SK-N-SH (cell line): ENCODE results near the gene PEX12. TPM values are rescaled to one million over a fixed set of nuclear protein-coding genes. Genes with fewer than 3 reads are reported as not detected.

ENCODE experiments used
- CTCF ChIA-PET: fragments of 300-600, 350-600 bp; formaldehyde crosslinking; extraction: SDS; loops from one replicate; lab custom pipeline; 2021; lab: Yijun Ruan, JAX
- POLR2A ChIA-PET: fragments of 350-600 bp; sonication (Branson Sonifier 250); formaldehyde crosslinking; extraction: SDS; loops from one replicate; lab custom pipeline; 2020; ENCODE audit warnings: antibody characterized with exemption, inconsistent platforms; lab: Yijun Ruan, JAX
- DNase-seq: peaks from one replicate; pipeline ENCODE4 v3.0.0; 2012
- H2AFZ ChIP-seq: fragments of 200-600 bp; sonication (generic); 2 replicates; pipeline ENCODE4 v1.8.1; 2016; ENCODE audit warnings: antibody characterized with exemption, mild to moderate bottlenecking, low read depth
- H3F3A ChIP-seq: fragments of 200-600 bp; sonication (generic); replicated peaks from 2 replicates; pipeline ENCODE3; 2016; ENCODE audit warnings: antibody characterized with exemption, mild to moderate bottlenecking; ENCODE audit not compliant: insufficient read depth
- H3K27ac ChIP-seq, 2 experiments: fragments of 200-500 bp in 1 of 2; fragments of 200-600 bp in 1 of 2; sonication (Bioruptor generic) in 1 of 2; sonication (generic), shearing (Covaris generic) in 1 of 2; 2 replicates each; pipeline versions ENCODE4 v1.5.1 to v1.6.1; 2014 to 2016; ENCODE audit warnings: low read depth in 2 of 2, inconsistent platforms in 1 of 2, low read length in 1 of 2, mild to moderate bottlenecking in 1 of 2, mixed read lengths in 1 of 2
- H3K27me3 ChIP-seq: fragments of 200-600 bp; sonication (generic), shearing (Covaris generic); 2 replicates; pipeline ENCODE4 v1.6.1; 2016; ENCODE audit warnings: mixed run types; ENCODE audit not compliant: insufficient read depth
- H3K36me3 ChIP-seq, 2 experiments: fragments of 200-500 bp in 1 of 2; fragments of 200-600 bp in 1 of 2; sonication (Bioruptor generic) in 1 of 2; sonication (generic) in 1 of 2; replicated peaks in 1 of 2; 2 replicates each; pipeline versions ENCODE3 to v1.5.1; 2014 to 2016; ENCODE audit warnings: low read length in 1 of 2, mild to moderate bottlenecking in 1 of 2; ENCODE audit not compliant: insufficient read depth in 2 of 2, control insufficient read depth in 1 of 2
- H3K4me1 ChIP-seq, 2 experiments: fragments of 200-500 bp in 1 of 2; fragments of 200-600 bp in 1 of 2; sonication (Bioruptor generic) in 1 of 2; sonication (generic), shearing (Covaris generic) in 1 of 2; 2 replicates each; pipeline versions ENCODE4 v1.5.1 to v1.6.1; 2014 to 2016; ENCODE audit warnings: low read depth in 1 of 2, low read length in 1 of 2, mixed run types in 1 of 2; ENCODE audit not compliant: insufficient read depth in 2 of 2, control insufficient read depth in 1 of 2
- H3K4me2 ChIP-seq: fragments of 200-600 bp; sonication (generic), shearing (Covaris generic); 2 replicates; pipeline ENCODE4 v1.6.1; 2017; ENCODE audit warnings: mixed run types
- H3K4me3 ChIP-seq, 2 experiments: fragments of 200-500 bp in 1 of 2; fragments of 200-600 bp in 1 of 2; sonication (Bioruptor generic) in 1 of 2; sonication (generic), shearing (Covaris generic) in 1 of 2; 2 replicates each; pipeline versions ENCODE4 v1.5.1 to v1.8.1; 2014 to 2016; ENCODE audit warnings: low read depth in 2 of 2, inconsistent platforms in 1 of 2, low read length in 1 of 2, mild to moderate bottlenecking in 1 of 2, mixed read lengths in 1 of 2, moderate library complexity in 1 of 2
- H3K79me2 ChIP-seq: fragments of 200-600 bp; sonication (generic); 2 replicates; pipeline ENCODE4 v1.8.1; 2017; ENCODE audit warnings: mild to moderate bottlenecking; ENCODE audit not compliant: insufficient read depth
- H3K9ac ChIP-seq: fragments of 200-600 bp; sonication (generic); 2 replicates; pipeline ENCODE4 v1.6.1; 2017; ENCODE audit warnings: mixed run types
- H3K9me2 ChIP-seq: fragments of 200-600 bp; sonication (generic); 2 replicates; pipeline ENCODE4 v1.6.1; 2017; ENCODE audit warnings: mixed run types
- H3K9me3 ChIP-seq: fragments of 200-600 bp; sonication (generic); 2 replicates; pipeline ENCODE4 v1.6.1; 2017; ENCODE audit warnings: mixed run types, mild to moderate bottlenecking, moderate library complexity
- H4K20me1 ChIP-seq: fragments of 200-600 bp; sonication (generic); 2 replicates; pipeline ENCODE4 v1.6.1; 2017; ENCODE audit warnings: mild to moderate bottlenecking, mixed run types; ENCODE audit not compliant: insufficient read depth
- CHD2 ChIP-seq: fragments of 150-350 bp; IDR thresholded peaks from 2 replicates; pipeline ENCODE4 v1.6.1; 2018; ENCODE audit warnings: low read length; ENCODE audit not compliant: partially characterized antibody
- EP300 ChIP-seq, 2 experiments: IDR thresholded peaks; 2 replicates each; pipeline versions ENCODE4 v1.4.0 to v1.6.1; 2012; ENCODE audit warnings: borderline replicate concordance in 1 of 2, low read depth in 1 of 2, low read length in 1 of 2
- EZH2phosphoT487 ChIP-seq: fragments of 200-600 bp; sonication (generic); IDR thresholded peaks from 2 replicates; pipeline ENCODE4 v1.6.1; 2017; ENCODE audit warnings: low read depth, mixed run types, mild to moderate bottlenecking, antibody characterized with exemption, moderate library complexity, borderline replicate concordance
- FOSL2 ChIP-seq: IDR thresholded peaks from 2 replicates; pipeline ENCODE4 v1.4.0; 2012; ENCODE audit warnings: low read depth, mild to moderate bottlenecking, moderate library complexity, borderline replicate concordance
- FOXJ3 ChIP-seq: sonication (generic); formaldehyde crosslinking; IDR thresholded peaks from 2 replicates; pipeline ENCODE4 v1.5.1; 2020; ENCODE audit warnings: mild to moderate bottlenecking, missing genetic modification reagents
- FOXM1 ChIP-seq: IDR thresholded peaks from 2 replicates; pipeline ENCODE4 v1.4.0; 2012; ENCODE audit warnings: low read depth, mild to moderate bottlenecking
- GABPA ChIP-seq: IDR thresholded peaks from 2 replicates; pipeline ENCODE4 v1.4.0; 2012; ENCODE audit warnings: low read depth, mild to moderate bottlenecking
- GATA2 ChIP-seq: sonication (generic); formaldehyde crosslinking; IDR thresholded peaks from 2 replicates; pipeline ENCODE4 v1.5.0; 2020; ENCODE audit warnings: mild to moderate bottlenecking, missing genetic modification reagents
- JUND ChIP-seq: IDR thresholded peaks from 2 replicates; pipeline ENCODE4 v1.4.0; 2012
- NFIC ChIP-seq: IDR thresholded peaks from 2 replicates; pipeline ENCODE4 v1.4.0; 2012; ENCODE audit warnings: borderline replicate concordance
- NRF1 ChIP-seq: IDR thresholded peaks from 2 replicates; pipeline ENCODE4 v1.6.1; 2012; ENCODE audit warnings: low read depth, mild to moderate bottlenecking, low read length
- POLR2AphosphoS5 ChIP-seq: IDR thresholded peaks from 2 replicates; pipeline ENCODE4 v1.6.1; 2012; ENCODE audit warnings: low read depth, low read length
- RCOR1 ChIP-seq: fragments of 150-350 bp; IDR thresholded peaks from 2 replicates; pipeline ENCODE4 v1.6.1; 2017; ENCODE audit warnings: antibody characterized with exemption, low read length
- RXRA ChIP-seq: IDR thresholded peaks from 2 replicates; pipeline ENCODE4 v1.4.0; 2012; ENCODE audit warnings: low read depth, mild to moderate bottlenecking, borderline replicate concordance
- TEAD4 ChIP-seq: IDR thresholded peaks from 2 replicates; pipeline ENCODE4 v1.4.0; 2012; ENCODE audit warnings: mild to moderate bottlenecking, borderline replicate concordance; ENCODE audit not compliant: insufficient read depth
- USF2 ChIP-seq: fragments of 150-350 bp; IDR thresholded peaks from 2 replicates; pipeline ENCODE4 v1.6.1; 2017; ENCODE audit warnings: antibody characterized with exemption, low read length, low read depth, borderline replicate concordance
- polyA plus RNA-seq, 3 experiments: library from polyadenylated mRNA; depleted of rRNA; stranded (reverse); fragments of >200 nt; gene quantifications; 2 replicates each; pipeline ENCODE4 v1.2.3, GENCODE V29; 2012
- TF ChIP-seq, protein P1 (sequence below): fragments of 150-350 bp; IDR thresholded peaks from 2 replicates; pipeline ENCODE4 v1.6.1; 2016; ENCODE audit warnings: mild to moderate bottlenecking, low read depth, low read length
- TF ChIP-seq, protein P2 (sequence below): IDR thresholded peaks from 2 replicates; pipeline ENCODE4 v1.4.0; 2012; ENCODE audit warnings: low read depth, borderline replicate concordance
- TF ChIP-seq, protein P3 (sequence below): IDR thresholded peaks from 2 replicates; pipeline ENCODE4; 2012
- TF ChIP-seq, protein P4 (sequence below): IDR thresholded peaks from 2 replicates; pipeline ENCODE4 v1.4.0; 2012; ENCODE audit warnings: low read depth, borderline replicate concordance

PEX12 gene
- polyA plus RNA-seq, 1 of the 3 experiments (the other 2 are of a cell fraction), result 4.3 TPM

DNA sequence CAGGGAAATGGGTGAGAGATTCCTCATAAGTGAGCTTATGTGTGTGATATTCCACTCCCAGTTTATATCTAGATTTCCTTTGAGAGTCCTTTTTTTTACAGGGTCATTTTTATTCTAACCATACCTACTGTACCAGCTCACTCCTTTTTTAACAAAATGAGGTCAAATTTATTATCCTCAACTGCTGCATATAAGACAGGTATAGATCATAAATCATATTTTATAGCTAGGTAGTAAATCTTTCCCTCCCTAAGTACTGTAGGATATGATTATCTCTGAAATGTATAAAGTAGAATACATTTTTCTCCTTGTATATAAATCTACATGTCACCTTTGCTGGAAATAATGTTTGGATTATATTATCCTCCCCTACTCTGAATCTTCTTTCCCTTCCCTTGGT is 40.3 kb upstream of the PEX12 start:
- Histone ChIP-seq H3K4me3 (no peak overlapping the region), H3K27ac (no peak overlapping the region), H4K20me1 (peaks cover 6% of the 10 kb centered on the region), H3K4me1 (no peaks in the 10 kb centered on the region), H3K27me3 (no peaks in the 10 kb centered on the region), H3K4me2 (no peak overlapping the region), H3K9ac (no peak overlapping the region), H3K36me3 (peaks cover 39 to 49% of the 10 kb centered on the region in 2 experiments), H3F3A (peaks cover 4% of the 10 kb centered on the region), H3K79me2 (peaks cover 51% of the 10 kb centered on the region; the same call in 1 of the 2 replicates), H3K9me2 (no peaks in the 10 kb centered on the region), H3K9me3 (no peaks in the 10 kb centered on the region), H2AFZ (no peak overlapping the region)
- DNase-seq, result no peak
- ChIA-PET CTCF (interaction anchor here (0.6 to 5.1 kb wide), 6 partner anchors 10 to 145 kb away, joined by 3 to 41 read pairs (median 3); no protein-coding TSS in a partner anchor), POLR2A (no interaction called here)
- TF ChIP-seq FOSL2 (no peak), GABPA (no peak), USF2 (no peak), NFIC (no peak), POLR2AphosphoS5 (no peak), FOXJ3 (CRISPR knock-in tag) (no peak), GATA2 (no peak), FOXM1 (no peak), EP300 (IDR thresholded peaks at IDR 0.05; ENCODE audit: borderline replicate concordance in 1 of 2, low read depth in 1 of 2, low read length in 1 of 2) (no peak), RCOR1 (no peak), CHD2 (no peak), EZH2phosphoT487 (no peak), RXRA (no peak), TEAD4 (no peak), NRF1 (no peak), JUND (no peak)
- TF ChIP-seq, protein P1, sequence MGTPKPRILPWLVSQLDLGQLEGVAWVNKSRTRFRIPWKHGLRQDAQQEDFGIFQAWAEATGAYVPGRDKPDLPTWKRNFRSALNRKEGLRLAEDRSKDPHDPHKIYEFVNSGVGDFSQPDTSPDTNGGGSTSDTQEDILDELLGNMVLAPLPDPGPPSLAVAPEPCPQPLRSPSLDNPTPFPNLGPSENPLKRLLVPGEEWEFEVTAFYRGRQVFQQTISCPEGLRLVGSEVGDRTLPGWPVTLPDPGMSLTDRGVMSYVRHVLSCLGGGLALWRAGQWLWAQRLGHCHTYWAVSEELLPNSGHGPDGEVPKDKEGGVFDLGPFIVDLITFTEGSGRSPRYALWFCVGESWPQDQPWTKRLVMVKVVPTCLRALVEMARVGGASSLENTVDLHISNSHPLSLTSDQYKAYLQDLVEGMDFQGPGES, result no peak
- TF ChIP-seq, protein P2, sequence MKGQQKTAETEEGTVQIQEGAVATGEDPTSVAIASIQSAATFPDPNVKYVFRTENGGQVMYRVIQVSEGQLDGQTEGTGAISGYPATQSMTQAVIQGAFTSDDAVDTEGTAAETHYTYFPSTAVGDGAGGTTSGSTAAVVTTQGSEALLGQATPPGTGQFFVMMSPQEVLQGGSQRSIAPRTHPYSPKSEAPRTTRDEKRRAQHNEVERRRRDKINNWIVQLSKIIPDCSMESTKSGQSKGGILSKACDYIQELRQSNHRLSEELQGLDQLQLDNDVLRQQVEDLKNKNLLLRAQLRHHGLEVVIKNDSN, result no peak
- TF ChIP-seq, protein P3, sequence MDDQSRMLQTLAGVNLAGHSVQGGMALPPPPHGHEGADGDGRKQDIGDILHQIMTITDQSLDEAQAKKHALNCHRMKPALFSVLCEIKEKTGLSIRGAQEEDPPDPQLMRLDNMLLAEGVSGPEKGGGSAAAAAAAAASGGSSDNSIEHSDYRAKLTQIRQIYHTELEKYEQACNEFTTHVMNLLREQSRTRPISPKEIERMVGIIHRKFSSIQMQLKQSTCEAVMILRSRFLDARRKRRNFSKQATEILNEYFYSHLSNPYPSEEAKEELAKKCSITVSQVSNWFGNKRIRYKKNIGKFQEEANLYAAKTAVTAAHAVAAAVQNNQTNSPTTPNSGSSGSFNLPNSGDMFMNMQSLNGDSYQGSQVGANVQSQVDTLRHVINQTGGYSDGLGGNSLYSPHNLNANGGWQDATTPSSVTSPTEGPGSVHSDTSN, result no peak
- TF ChIP-seq, protein P4, sequence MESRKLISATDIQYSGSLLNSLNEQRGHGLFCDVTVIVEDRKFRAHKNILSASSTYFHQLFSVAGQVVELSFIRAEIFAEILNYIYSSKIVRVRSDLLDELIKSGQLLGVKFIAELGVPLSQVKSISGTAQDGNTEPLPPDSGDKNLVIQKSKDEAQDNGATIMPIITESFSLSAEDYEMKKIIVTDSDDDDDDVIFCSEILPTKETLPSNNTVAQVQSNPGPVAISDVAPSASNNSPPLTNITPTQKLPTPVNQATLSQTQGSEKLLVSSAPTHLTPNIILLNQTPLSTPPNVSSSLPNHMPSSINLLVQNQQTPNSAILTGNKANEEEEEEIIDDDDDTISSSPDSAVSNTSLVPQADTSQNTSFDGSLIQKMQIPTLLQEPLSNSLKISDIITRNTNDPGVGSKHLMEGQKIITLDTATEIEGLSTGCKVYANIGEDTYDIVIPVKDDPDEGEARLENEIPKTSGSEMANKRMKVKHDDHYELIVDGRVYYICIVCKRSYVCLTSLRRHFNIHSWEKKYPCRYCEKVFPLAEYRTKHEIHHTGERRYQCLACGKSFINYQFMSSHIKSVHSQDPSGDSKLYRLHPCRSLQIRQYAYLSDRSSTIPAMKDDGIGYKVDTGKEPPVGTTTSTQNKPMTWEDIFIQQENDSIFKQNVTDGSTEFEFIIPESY, result no peak
